ENCODE data around the gene OGDHL. TPM values are rescaled to one million over a fixed set of nuclear protein-coding genes. Genes with fewer than 3 reads are reported as not detected.

OGDHL gene
- total RNA-seq, 4 donors from 2014 or later = 1.00 to 4.2 (median 2.4) TPM

GRCh38 chr10:49768731-49769130 is 6.6 kb upstream of the OGDHL start:
- WGBS, 2 donors (ENCODE audit: low coverage in 1 of 2) = 22% methylated on average over 32 of the region's 45 CpGs; no CpG with 5 or more reads in 1 of the 2 donors
- DNase-seq = no peak
- TF ChIP-seq POLR2A (IDR thresholded peaks at IDR 0.05) (no peak), POLR2AphosphoS5 (IDR thresholded peaks at IDR 0.05) (no peak), EP300 (IDR thresholded peaks at IDR 0.05; ENCODE audit: low read depth) (no peak)
- in situ Hi-C loops (cut with MboI; ENCODE audit: low pct_ligation_motif_present in 1 of 4, low pct_unique_long_range_greater_than_20kb in 1 of 4, low sequenced_read_pairs in 3 of 4) = no loop called here
- Histone ChIP-seq H3K9me3 (no peaks in the 10 kb centered on the region), H3K27me3 (peaks cover 62% of the 10 kb centered on the region), H3K36me3 (no peaks in the 10 kb centered on the region), H3K27ac (no peak overlapping the region), H3K4me3 (no peak overlapping the region), H3K4me1 (no peaks in the 10 kb centered on the region)
- intact Hi-C loops (cut with DNase I; ENCODE audit: low total_unique reads) = no loop called here

GRCh38 chr10:49768329-49768728 is 6.2 kb upstream of the OGDHL start:
- Histone ChIP-seq H3K27ac (no peak overlapping the region), H3K27me3 (peaks cover 66% of the 10 kb centered on the region), H3K4me3 (no peak overlapping the region), H3K36me3 (no peaks in the 10 kb centered on the region), H3K9me3 (no peaks in the 10 kb centered on the region), H3K4me1 (no peaks in the 10 kb centered on the region)
- 39% methylated on average over 31 of the region's 38 CpGs; no CpG with 5 or more reads in 1 of the 2 donors for WGBS, 2 donors (ENCODE audit: low coverage in 1 of 2)
- intact Hi-C loops (cut with DNase I; ENCODE audit: low total_unique reads) = no loop called here
- no peak for DNase-seq
- TF ChIP-seq CTCF (IDR thresholded peaks at IDR 0.05) = no peak
- no peak for TF ChIP-seq POLR2AphosphoS5 (IDR thresholded peaks at IDR 0.05)
- no peak for TF ChIP-seq EP300 (IDR thresholded peaks at IDR 0.05; ENCODE audit: low read depth)
- no peak for TF ChIP-seq POLR2A (IDR thresholded peaks at IDR 0.05)
- in situ Hi-C loops (cut with MboI; ENCODE audit: low pct_ligation_motif_present in 1 of 4, low pct_unique_long_range_greater_than_20kb in 1 of 4, low sequenced_read_pairs in 3 of 4) = no loop called here

- Histone ChIP-seq H3K9me3 (no peaks in the 10 kb centered on the region), H3K4me3 (no peak overlapping the region), H3K4me1 (no peaks in the 10 kb centered on the region), H3K27ac (no peak overlapping the region), H3K36me3 (no peaks in the 10 kb centered on the region), H3K27me3 (peaks cover 71% of the 10 kb centered on the region)
- in situ Hi-C loops (cut with MboI; ENCODE audit: low pct_ligation_motif_present in 1 of 4, low pct_unique_long_range_greater_than_20kb in 1 of 4, low sequenced_read_pairs in 3 of 4) (no loop called here), intact Hi-C loops (cut with DNase I; ENCODE audit: low total_unique reads) (no loop called here)
- no peak for TF ChIP-seq EP300 (IDR thresholded peaks at IDR 0.05; ENCODE audit: low read depth)
- no peak for TF ChIP-seq CTCF (IDR thresholded peaks at IDR 0.05)
- TF ChIP-seq POLR2A (IDR thresholded peaks at IDR 0.05) = no peak
- no peak for TF ChIP-seq POLR2AphosphoS5 (IDR thresholded peaks at IDR 0.05)
- no peak for DNase-seq
- 60% methylated on average over 7 of the region's 7 CpGs; no CpG with 5 or more reads in 1 of the 2 donors for WGBS, 2 donors (ENCODE audit: low coverage in 1 of 2)
Measured at GRCh38 chr10:49767752-49768151, 5.6 kb upstream of the OGDHL start.

GRCh38 chr10:49766484-49766883 is 4.4 kb upstream of the OGDHL start:
- Histone ChIP-seq H3K27ac (no peak overlapping the region), H3K36me3 (no peaks in the 10 kb centered on the region), H3K4me1 (peaks cover 0 to 7% (median 6%) of the 10 kb centered on the region in 4 donors), H3K27me3 (peaks cover 84% of the 10 kb centered on the region), H3K4me3 (no peak overlapping the region), H3K9me3 (no peaks in the 10 kb centered on the region)
- 66 to 94% methylated on average over 2 of the region's 2 CpGs for WGBS, 2 donors (ENCODE audit: low coverage in 1 of 2)
- intact Hi-C loops (cut with DNase I; ENCODE audit: low total_unique reads) = no loop called here
- in situ Hi-C loops (cut with MboI; ENCODE audit: low pct_ligation_motif_present in 1 of 4, low pct_unique_long_range_greater_than_20kb in 1 of 4, low sequenced_read_pairs in 3 of 4) = no loop called here
- DNase-seq = no peak
- TF ChIP-seq POLR2AphosphoS5 (IDR thresholded peaks at IDR 0.05) (no peak), CTCF (IDR thresholded peaks at IDR 0.05) (no peak), EP300 (IDR thresholded peaks at IDR 0.05; ENCODE audit: low read depth) (no peak), POLR2A (IDR thresholded peaks at IDR 0.05) (no peak)

GRCh38 chr10:49762566-49762877 is 399 bp upstream of the OGDHL start:
- Histone ChIP-seq H3K27ac (no peak overlapping the region), H3K36me3 (no peaks in the 10 kb centered on the region), H3K27me3 (peaks cover 62% of the 10 kb centered on the region), H3K4me1 (peaks cover 0 to 7% (median 6%) of the 10 kb centered on the region in 4 donors), H3K9me3 (no peaks in the 10 kb centered on the region), H3K4me3 (peak overlapping the region in 3 of 4 donors; percentile 44 to 52 (median 48))
- in situ Hi-C loops (cut with MboI; ENCODE audit: low pct_ligation_motif_present in 1 of 4, low pct_unique_long_range_greater_than_20kb in 1 of 4, low sequenced_read_pairs in 3 of 4) (no loop called here), intact Hi-C loops (cut with DNase I; ENCODE audit: low total_unique reads) (no loop called here)
- 46 to 88% methylated on average over 1 to 4 of the region's 4 CpGs for WGBS, 2 donors (ENCODE audit: low coverage in 1 of 2)
- TF ChIP-seq EP300 (IDR thresholded peaks at IDR 0.05; ENCODE audit: low read depth) (no peak), CTCF (IDR thresholded peaks at IDR 0.05) (no peak), POLR2A (IDR thresholded peaks at IDR 0.05) (no peak), POLR2AphosphoS5 (IDR thresholded peaks at IDR 0.05) (no peak)
- DNase-seq = no peak

All from transverse colon (tissue), 4 donors.